ENCODE data around the gene PTGES3.

The PTGES3 gene

DNA sequence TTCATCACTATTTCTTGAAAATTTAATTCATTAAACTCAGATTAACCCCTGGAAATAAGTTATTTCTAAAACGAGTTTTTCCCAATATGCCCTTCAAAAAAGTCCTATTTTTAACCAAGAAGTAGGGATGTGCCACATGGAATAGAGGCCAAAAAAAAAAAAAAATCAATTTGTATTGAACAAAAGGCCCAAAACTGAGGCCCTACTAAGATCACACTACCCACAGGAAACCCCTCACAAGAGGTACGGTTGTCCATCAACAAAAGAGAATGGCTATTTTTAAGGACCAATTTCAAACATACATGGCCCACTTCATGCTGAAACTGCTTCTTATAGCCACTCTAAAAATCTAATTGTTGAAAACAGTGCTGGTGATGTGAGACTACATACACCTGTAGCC, 50.5 kb downstream of the PTGES3 start:
- no peak overlapping the region for H3K4me3 ChIP-seq (ENCODE audit: low read depth, low read length)
- DNase-seq (ENCODE audit: low read depth): no peak
- TF ChIP-seq, protein P1, sequence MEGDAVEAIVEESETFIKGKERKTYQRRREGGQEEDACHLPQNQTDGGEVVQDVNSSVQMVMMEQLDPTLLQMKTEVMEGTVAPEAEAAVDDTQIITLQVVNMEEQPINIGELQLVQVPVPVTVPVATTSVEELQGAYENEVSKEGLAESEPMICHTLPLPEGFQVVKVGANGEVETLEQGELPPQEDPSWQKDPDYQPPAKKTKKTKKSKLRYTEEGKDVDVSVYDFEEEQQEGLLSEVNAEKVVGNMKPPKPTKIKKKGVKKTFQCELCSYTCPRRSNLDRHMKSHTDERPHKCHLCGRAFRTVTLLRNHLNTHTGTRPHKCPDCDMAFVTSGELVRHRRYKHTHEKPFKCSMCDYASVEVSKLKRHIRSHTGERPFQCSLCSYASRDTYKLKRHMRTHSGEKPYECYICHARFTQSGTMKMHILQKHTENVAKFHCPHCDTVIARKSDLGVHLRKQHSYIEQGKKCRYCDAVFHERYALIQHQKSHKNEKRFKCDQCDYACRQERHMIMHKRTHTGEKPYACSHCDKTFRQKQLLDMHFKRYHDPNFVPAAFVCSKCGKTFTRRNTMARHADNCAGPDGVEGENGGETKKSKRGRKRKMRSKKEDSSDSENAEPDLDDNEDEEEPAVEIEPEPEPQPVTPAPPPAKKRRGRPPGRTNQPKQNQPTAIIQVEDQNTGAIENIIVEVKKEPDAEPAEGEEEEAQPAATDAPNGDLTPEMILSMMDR (IDR thresholded peaks at IDR 0.05; ENCODE audit: low read depth, low read length, missing control alignments): no peak

DNA sequence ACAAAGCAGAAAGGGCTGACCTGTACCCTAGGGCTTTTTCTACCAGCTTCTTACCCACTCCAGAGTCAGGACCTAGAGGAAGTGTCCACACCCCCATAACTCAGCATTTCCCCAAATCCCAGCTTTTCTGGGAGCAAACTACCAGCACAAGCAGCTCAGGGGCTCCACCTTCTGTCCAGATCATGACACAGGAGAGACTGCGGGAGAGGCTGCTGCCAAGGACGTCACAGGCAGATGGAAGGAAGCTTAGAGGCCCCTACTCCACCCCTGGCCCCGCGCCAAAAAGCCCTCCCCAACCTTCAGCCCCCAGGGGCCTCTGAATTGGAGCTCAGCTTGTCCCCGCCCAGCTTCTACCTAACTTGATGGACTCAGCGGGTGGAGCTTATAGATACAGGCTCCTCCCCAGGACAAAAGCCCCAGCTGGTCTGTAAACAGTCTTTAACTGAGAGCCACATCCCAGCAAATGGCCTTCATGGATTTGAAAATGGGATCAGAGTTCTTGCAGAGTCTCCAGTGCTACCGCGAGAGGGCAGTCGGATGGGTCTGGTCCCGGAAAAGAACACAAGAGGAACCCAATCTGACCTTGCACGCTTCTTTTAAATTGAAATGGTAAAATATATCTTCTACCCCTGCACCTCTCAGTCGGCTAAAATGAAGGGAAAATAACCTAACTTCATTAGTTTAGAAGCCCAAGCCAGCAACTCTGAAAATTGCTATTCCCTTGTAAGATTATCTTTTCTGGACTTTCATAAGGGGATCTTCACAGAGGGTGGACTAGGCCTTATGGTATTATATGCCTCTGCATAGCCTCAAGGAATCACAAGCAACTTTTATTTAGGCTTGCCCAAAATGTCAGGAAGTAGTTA, 51.2 kb downstream of the PTGES3 start:
- H3K4me3 ChIP-seq (ENCODE audit: low read depth, low read length): peak overlapping the region; percentile 89
- DNase-seq (ENCODE audit: low read depth): peak; percentile 91
- TF ChIP-seq, protein P1 (IDR thresholded peaks at IDR 0.05; ENCODE audit: low read depth, low read length, missing control alignments): peak; percentile 79

DNA sequence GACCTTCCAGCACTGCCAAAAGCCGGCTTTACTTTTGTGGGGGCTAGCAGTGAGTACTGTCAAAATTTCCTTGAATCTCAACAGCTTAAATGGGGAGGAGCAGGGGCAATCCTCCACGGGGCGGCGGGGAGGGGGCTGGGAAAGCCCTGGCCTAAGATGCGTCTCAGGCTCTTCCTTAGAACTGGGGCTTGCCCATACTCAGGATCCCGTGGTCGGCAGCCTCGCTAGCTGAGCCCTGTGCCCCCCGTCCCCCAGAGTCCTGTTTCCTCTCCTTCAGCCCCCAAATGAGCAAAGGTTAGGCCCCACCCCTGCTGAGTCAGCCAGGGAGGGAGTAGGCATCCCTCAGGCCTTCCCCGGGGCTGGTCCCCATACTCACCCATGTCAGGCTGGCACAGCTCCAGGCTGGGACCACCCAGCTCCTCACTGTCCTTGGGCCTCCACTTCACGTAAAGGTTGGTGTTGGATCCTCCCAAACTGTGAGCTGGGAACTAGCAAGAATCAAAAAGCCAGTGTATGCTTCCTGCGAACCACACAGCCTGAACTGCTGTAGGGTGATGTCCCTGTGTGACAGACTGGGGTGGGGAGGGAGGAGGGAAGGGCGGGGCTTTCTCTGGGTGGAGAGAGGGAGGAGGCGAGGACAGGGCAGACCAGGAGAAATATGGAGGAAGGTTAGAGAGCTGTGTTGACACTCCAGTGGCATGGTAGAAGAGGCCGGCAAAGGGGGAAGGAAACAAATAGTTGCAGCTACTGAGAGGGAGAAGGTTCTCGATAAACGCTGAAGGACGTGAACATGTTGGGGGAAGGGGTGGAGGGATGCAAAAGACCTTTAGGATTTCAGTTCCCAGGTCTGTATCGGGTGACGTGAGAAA, 52.0 kb downstream of the PTGES3 start:
- DNase-seq (ENCODE audit: low read depth): peak; percentile 63
- peak overlapping the region; percentile 89 for H3K4me3 ChIP-seq (ENCODE audit: low read depth, low read length)
- TF ChIP-seq, protein P1 (IDR thresholded peaks at IDR 0.05; ENCODE audit: low read depth, low read length, missing control alignments): no peak

DNA sequence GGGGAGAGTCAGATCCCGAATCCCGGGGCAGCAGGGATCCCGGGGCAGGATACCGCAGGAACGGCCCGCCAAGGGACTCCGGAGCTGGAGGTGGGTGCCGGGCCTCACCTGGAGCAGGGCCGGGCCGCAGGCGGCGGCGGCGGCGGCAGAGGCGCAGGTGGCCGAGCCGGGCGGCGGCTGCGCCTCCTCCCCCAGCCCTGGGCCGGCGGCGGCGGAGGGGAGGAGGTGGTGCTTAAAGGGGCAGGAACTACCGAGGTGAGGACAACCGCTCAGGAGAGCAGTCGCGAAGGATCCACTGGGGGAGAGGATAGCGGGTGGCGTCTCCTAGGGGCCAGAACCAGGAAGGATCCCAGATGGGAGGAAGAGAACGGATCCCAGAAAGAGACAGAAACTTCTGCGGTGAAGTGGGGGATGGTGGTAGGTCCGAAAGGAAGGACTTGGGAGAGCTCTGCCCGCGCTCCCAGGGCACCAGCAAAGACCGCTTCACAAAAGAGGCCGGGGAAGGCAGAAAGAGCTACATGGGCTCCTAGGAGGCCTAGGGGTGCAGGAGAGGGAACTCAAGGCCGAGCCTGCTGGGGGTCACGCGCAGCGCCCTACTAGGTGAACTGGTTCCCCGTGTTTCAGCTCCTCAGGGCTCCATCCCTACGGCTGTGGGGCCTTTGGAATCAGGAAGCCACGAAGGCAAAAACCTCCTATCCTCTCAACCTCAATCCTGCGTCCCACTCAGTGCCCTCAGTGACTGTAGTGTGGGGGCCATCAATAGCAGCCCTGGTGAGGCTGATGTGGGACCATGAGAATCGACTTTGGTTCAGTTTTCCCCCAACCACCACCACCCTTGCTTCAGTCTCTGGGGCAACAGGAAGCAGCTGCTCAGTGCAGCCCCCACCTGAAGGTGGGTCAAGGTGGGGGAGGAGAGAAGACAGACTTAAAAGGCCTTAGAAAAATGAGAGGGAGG, 53.0 kb downstream of the PTGES3 start:
- TF ChIP-seq, protein P1 (IDR thresholded peaks at IDR 0.05; ENCODE audit: low read depth, low read length, missing control alignments): peak; percentile 37
- no peak for DNase-seq (ENCODE audit: low read depth)
- H3K4me3 ChIP-seq (ENCODE audit: low read depth, low read length): peak overlapping the region; percentile 89

DNA sequence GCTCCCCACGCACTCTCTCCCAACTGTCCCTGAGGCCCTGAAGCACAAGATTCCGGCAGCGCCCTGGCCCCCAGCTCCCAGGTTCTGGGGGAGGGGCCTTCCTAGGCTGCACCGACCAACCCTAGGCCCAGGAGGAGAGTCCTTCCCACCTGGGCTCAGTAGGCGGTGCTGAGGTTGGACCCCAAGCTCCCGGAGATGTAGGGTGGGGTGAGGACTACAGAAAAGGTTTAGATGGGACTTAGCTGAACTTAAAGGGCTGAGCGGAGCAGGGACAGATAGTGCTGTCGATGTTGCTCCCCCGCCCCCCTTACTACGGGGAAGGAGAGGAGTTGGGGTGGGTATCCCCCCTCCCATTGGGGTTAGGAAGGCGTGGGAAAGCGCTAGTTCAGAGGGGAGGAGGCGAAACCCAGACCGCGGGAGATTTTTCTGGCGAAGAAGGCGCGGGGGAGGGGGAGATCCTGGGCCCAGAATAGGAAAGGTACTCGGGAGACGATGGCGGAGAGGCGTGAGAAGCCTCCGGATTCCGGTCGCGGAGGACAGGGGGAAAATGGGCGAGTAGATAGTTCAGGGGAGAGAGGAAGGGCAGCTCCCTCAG, 53.7 kb downstream of the PTGES3 start:
- peak overlapping the region; percentile 89 for H3K4me3 ChIP-seq (ENCODE audit: low read depth, low read length)
- TF ChIP-seq, protein P1 (IDR thresholded peaks at IDR 0.05; ENCODE audit: low read depth, low read length, missing control alignments): no peak
- DNase-seq (ENCODE audit: low read depth): no peak
